K562 (cell line): ENCODE results near the gene TMEM61.

ENCODE experiments used
- ARID2 ChIP-seq: fragments of 450-650 bp; IDR thresholded peaks from 2 replicates; pipeline ENCODE4 v1.6.1; 2017; ENCODE audit warnings: antibody characterized with exemption, mild to moderate bottlenecking
- ARNT ChIP-seq, 2 experiments: fragments of 450-650 bp; IDR thresholded peaks; 2 replicates each; pipeline ENCODE4 v1.6.1; 2016; ENCODE audit warnings: mild to moderate bottlenecking in 1 of 2
- CHCHD3 ChIP-seq: fragments of 250-450 bp; sonication (Bioruptor Pico); IDR thresholded peaks from 2 replicates; pipeline ENCODE4 v2.1.2; 2022; ENCODE audit warnings: mild to moderate bottlenecking
- LARP7 ChIP-seq: fragments of 450-650 bp; IDR thresholded peaks from 2 replicates; pipeline ENCODE4 v1.6.1; 2016
- NCOA1 ChIP-seq: fragments of 450-650 bp; IDR thresholded peaks from 2 replicates; pipeline ENCODE4 v1.6.1; 2016; ENCODE audit warnings: low read depth
- RERE ChIP-seq: sonication (generic); formaldehyde crosslinking; IDR thresholded peaks from 2 replicates; pipeline ENCODE4 v1.8.0; 2023; ENCODE audit warnings: missing genetic modification reagents, mild to moderate bottlenecking, borderline replicate concordance
- SETDB1 ChIP-seq: IDR thresholded peaks from one replicate; pipeline ENCODE4 v1.6.1; 2012; ENCODE audit warnings: low read length, control low read depth, inconsistent platforms
- ZNF232 ChIP-seq: sonication (generic); formaldehyde crosslinking; IDR thresholded peaks from 2 replicates; pipeline ENCODE4 v1.8.0; 2022; ENCODE audit warnings: mild to moderate bottlenecking, missing genetic modification reagents

- TF ChIP-seq SETDB1 (no peak), ARID2 (no peak), ARNT (IDR thresholded peaks at IDR 0.05) (peak in 1 of 2 experiments; percentile 25; a peak in 1 of 4 replicates), RERE (CRISPR knock-in tag) (no peak), LARP7 (no peak), ZNF232 (CRISPR knock-in tag) (no peak), CHCHD3 (CRISPR knock-in tag) (no peak), NCOA1 (no peak)
Measured at GRCh38 chr1:55021942-55022546, 41.6 kb downstream of the TMEM61 start.
